ENCODE results near the gene ARCN1.
"Not testable (repeated sequence)": the region's sequence is repeated elsewhere in the genome, so short reads cannot be mapped to it uniquely, and the experiment has no call there.

ARCN1 gene

GRCh38 chr11:118545533-118545932 lies 26.7 kb upstream of the ARCN1 start:
- DNase-seq, result no peak

DNA sequence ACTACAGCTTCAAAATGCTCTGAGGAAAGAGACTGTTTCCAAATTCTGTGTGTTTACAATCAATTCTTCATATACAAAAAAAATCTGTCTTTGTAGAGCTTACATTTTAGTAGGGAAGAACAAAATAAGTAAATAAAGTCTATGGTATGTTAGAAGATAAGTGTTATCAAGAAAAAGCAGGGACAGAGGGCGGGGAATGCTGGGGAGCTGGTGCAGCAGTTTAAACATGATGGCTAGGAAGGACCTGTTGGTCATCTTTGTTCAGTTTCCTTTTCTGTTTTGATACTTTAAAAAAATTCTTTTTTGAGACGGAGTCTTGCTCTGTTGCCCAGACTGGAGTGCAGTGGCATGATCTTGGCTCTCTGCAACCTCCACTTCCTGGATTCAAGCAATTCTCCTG lies 25.1 kb upstream of the ARCN1 start:
- no peak for DNase-seq

GRCh38 chr11:118552341-118552740 lies 19.9 kb upstream of the ARCN1 start:
- no peak for DNase-seq

DNA sequence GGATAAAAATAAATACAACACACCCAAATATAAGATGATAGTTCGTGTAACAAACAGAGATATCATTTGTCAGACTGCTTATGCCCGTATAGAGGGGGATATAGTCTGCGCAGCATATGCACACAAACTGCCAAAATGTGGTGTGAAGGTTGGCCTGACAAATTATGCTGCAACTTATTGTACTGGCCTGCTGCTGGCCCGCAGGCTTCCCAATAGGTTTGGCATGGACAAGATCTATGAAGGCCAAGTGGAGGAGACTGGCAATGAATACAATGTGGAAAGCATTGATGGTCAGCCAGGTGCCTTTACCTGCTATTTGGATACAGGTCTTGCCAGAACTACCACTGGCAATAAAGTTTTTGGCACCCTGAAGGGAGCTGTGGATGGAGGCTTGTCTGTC lies 11.4 kb upstream of the ARCN1 start:
- no peak for DNase-seq

DNA sequence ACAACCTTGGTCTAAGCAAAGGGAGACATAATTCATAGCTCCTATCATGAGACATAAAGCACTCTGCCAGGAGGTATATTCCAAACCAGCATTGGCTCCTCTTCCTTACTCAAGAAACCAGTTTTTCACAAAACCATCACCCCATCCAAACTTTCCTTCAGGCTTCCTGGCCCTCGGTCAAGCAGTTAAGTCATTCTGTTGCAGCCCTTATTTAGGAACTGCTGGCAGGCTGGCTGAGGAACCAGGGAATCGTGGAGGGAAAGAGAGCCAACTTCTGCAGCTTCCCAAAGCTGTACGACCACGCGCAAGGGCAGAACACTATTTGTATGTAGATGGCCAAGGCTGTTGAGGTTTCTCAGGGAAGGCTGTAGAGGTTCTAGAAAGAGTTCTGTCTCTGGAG lies 7.2 kb upstream of the ARCN1 start:
- no peak for DNase-seq

DNA sequence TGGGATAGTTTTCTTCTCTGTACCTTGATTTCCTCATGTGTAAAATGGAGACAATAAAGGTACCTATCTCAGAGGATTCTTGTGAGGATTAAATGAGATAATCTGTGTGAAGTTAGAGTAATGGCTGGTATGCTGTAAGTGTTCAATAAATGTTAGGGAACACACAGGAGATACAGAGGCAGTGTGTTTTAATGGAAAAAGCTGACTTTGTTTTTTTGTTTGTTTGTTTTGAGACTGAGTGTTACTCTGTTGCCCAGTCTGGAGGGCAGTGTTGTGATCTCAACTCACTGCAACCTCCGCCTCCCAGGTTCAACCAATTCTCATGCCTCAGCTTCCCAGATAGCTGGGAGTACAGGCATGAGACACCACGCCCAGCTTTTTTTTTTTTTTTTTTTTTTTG lies 2.5 kb upstream of the ARCN1 start:
- DNase-seq, result no peak

DNA sequence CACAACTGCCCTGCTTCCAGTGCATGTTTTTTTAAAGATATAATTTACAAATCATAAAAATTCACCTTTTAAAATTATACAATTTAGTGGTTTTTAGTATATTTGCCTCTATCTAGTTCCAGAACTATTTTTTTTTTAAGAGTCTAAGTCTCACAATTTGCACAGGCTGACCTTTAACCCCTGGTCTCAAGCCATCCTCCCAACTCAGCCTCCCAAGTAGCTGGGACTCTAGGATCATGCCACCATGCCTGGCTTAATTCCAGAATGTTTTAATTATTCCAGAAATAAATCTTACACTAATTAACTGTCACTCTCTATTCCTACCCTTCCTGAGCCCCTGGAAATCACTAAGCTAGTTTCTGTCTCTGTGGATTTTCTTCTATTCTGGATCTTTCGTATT lies 1.4 kb upstream of the ARCN1 start:
- no peak for DNase-seq

DNA sequence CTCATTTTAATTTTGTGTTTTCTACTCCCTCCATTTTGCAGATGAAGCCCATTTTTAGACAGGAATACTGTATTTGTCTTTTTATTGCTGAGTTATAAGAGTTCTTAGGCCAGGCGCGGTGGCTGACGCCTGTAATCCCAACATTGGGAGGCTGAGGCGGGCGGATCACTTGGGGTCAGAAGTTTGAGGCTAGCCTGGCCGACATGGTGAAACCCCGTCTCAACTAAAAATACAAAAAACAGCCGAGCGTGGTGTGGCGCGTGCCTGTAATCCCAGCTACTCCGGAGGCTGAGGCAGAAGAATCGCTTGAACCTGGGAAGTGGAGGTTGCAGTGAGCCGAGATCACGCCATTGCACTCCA lies 528 bp upstream of the ARCN1 start:
- DNase-seq, result not testable (repeated sequence)

DNA sequence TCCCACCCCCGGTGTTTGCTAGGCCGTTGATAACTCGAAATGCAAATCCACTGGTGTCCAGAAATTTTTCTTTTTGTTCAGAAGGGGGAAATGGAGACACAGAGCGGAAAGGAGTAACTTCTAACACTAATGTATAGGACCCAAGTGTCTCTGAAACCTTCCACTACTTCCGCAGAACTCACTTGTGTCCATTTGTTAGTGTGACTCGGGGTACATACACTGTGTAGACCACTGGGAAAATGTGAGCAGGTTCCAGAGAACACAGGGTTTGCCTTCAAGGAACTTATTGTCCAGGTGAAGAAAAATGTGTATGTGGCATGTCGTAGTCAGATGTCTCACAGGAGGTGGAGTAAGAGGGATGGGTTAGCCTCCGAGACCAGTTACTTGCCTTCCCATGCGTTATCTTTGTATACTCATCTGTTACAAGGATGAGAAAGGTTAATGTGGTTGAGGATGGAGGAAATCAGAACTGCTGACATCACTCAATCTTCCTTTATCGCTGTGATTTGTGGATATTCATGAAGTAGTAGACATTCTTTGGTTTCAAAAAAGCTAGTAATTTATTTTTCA lies 857 bp downstream of the ARCN1 start:
- peak; percentile 12 for DNase-seq

GRCh38 chr11:118574636-118575035 lies 2.4 kb downstream of the ARCN1 start:
- DNase-seq, result no peak

DNA sequence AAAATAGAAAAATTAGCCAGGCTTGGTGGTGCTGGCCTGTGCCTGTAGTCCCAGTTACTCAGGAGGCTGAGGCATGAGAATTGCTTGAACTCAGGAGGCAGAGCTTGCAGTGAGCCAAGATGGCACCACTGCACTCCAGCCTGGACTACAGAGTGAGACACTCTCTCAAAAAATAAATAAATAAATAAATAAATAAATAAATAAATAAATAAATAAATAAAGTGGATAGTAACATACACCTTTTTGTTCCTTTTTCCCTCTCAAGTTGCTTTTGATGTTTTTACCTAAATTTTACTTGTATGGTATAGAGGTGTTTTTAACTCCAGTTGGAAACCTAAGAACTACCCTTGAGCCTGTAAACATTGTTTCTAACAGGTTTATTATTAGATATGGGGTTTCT lies 5.8 kb downstream of the ARCN1 start:
- not testable (repeated sequence) for DNase-seq

DNA sequence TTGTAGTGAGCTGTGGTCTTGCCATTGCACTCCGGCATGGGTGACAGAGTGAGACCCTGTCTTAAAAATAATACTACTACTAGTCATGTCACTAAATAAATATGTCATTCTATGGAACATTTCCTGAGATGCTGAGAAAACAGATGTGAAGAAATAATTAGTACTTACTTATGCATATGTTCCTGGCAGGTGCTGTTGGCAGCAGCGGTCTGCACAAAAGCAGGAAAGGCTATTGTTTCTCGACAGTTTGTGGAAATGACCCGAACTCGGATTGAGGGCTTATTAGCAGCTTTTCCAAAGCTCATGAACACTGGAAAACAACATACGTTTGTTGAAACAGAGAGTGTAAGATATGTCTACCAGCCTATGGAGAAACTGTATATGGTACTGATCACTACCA lies 8.8 kb downstream of the ARCN1 start:
- no peak for DNase-seq

GRCh38 chr11:118587952-118588351 lies 15.7 kb downstream of the ARCN1 start:
- no peak for DNase-seq

DNA sequence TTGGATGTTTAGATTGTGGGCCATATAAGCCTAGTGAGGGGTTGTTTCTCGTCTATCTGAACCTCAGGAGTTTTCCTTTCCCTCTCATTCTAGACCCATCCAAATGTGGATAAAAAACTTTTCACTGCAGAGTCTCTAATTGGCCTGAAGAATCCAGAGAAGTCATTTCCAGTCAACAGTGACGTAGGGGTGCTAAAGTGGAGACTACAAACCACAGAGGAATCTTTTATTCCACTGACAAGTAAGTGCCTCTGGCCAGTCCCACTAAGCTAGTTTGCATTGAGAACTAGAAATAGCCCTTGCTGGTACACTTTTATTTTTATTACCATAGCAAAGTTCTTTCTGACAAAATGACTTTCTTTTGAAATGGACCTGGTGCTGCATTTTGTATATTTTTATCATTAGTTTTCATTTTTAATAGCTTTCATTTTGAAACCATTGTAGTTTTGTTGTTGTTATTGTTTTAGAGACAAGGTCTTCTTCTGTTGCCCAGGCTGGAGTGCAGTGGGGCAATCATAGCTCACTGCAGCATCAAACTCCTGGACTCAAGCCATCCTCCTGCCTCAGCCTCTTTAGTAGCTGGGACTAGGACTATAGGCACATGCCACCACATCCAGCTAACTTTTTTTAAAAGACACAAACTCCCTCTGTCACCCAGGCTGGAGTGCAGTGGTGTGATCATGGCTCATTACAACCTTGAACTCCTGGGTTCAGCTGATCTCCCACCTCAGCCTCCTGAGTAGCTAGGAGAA lies 20.6 kb downstream of the ARCN1 start:
- DNase-seq, result no peak

DNA sequence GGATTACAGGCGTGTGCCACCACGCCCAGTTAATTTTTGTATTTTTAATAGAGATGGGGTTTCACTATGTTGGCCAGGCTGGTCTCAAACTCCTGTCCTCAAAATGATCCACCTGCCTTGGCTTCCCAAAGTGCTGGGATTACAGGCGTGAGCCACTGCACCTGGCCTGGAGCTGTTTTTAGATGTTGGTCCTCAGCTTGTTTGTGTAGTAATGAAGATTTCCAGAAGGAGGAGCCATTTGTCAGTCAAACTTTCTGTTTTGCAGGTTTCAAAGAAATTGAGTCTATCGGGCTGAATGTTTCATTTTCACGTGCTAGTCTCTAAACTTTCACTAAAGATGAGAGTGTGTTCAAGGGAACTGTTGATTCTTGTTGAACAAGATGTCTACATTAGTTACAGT lies 22.8 kb downstream of the ARCN1 start:
- DNase-seq, result not testable (repeated sequence)

DNA sequence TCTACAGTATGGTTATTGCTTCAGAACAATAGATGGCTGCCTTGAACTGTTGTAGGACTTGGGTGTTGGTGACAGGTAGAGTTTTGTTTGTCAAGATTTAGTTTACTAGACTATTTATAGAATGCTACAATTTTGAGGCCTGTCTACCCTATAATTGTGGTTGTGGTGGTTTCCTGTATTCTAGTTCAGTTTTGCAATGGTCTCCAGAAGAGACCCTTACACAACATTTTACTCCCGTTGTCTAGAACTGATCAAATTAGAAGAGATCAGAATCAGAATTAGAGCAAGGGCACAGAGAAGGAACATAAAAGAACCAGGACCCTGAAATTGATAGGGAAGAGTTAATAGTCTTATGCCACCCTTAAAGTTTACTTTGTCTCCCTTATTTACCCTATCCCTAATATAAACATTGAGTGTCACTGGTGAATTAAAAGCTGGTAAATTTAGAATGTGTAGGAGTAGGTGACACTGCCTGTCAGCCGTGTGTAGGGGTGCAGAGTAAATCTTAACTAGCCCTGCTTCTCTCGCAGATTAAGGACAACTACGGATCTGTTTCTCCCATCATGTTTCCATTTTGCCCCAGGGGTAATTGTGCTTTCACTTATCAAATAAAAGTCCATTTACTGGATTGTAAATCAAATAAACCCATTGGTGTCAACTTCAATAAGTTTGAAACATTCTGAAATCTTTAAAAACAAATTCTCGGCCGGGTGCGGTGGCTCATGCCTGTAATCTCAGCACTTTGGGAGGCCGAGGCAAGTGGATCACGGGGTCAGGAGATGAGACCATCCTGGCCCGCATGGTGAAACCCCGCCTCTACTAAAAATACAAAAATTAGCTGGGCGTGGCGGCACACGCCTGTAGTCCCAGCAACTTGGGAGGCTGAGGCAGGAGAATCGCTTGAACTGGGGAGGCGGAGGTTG lies 24.3 kb downstream of the ARCN1 start:
- no peak for DNase-seq

- no peak for DNase-seq
Measured at GRCh38 chr11:118597556-118597955, 25.3 kb downstream of the ARCN1 start.

- DNase-seq, result no peak
Measured at GRCh38 chr11:118602331-118602730, 30.1 kb downstream of the ARCN1 start.

DNA sequence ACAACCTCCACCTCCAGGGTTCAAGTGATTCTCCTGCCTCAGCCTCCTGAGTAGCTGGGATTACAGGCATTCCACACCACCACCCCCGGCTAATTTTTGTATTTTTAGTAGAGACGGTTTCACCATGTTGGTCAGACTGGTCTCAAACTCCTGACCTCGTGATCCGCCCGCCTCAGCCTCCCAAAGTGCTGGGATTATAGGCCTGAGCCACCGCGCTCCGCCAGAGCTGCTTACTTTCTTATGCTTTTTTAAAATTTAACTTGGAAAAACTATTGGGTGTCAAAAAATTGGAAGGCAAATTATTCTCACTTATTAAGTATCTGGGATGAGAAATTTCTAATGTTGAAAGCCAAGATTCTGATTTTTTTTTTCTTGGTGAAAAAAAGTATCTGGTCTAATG lies 31.5 kb downstream of the ARCN1 start:
- not testable (repeated sequence) for DNase-seq

DNA sequence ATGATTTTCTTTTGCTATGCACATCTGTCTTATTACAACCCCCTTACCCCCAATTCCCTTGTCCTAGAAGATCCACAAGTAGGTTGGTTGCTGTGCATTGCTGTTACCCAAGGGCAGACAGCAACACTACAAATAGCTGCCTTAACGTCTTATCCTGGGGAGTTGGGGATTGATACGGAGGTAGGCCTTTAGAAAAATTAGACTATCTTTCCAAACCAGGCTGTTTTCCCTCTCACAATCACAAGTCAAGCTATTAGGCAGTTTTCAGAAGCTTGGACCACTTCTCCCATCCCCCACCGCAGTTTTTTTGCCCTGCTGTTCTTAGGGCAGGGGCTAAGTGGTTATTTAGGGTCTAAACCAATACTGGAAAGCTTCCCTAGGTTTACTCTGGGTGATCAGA lies 32.4 kb downstream of the ARCN1 start:
- DNase-seq, result no peak

DNA sequence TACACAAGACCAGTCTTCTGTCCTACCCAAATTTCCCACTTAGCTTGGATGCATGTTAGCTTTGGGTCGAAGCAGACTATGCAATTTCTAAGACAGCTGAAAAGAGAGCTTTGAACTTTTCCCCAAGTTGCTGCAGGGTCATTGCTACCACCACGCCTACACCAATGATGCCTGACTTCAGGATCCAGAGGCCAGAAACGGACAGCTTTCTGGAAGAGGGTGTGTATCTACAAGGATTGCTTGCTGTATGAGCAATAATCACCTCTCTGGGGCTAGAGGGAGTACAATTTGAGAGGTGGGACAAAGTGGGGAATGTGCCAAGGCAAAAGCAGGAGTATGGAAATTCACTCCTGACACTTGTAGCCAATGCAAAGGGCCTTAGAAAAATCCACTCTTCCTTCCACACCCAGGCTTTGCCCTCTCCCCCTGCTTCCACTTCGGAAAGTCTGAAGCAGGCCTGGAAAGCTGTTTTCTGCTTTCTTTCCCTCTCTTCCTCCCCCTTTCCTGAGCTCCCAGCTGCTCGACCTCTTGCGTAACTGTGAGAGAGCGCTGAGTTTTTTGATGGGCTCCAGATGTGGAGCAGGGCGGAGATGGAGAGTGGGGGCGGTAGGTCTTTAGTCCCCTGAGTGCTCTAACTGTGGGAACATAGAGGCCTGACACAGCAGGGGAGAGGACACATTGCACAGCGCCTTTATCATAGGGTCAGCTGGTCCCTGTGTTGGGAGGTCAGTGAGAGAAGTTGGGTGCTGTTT lies 33.1 kb downstream of the ARCN1 start:
- no peak for DNase-seq

GRCh38 chr11:118606157-118606843 lies 34.1 kb downstream of the ARCN1 start:
- no peak for DNase-seq

- DNase-seq, result no peak
Measured at GRCh38 chr11:118606844-118607228, 34.6 kb downstream of the ARCN1 start.
